ENCODE measurements around the gene CAPN1. TPM values are rescaled to one million over a fixed set of nuclear protein-coding genes. Genes with fewer than 3 reads are reported as not detected.

CAPN1 gene
- total RNA-seq, 1 donor from 2014 or later: 179 TPM

DNA sequence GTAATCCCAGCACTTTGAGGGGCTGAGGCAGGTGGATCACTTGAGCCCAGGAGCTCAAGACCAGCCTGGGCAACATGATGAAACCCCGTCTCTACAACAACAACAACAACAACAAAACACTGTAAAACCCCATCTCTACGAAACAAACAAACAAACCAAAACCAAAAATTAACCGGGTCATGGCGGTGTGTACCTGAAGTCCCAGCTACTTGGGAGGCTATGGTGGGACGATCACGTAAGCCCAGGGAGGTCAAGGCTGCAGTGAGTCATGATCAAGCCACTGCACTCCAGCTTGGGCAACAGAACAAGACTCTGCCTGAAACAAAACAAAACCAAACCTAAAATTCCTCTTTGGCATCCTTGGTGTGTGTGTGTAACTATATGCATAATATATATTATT is 73.0 kb downstream of the CAPN1 start:
- no peak for TF ChIP-seq CTCF (IDR thresholded peaks at IDR 0.05)
- Histone ChIP-seq H3K9me3 (no peaks in the 10 kb centered on the region), H3K27me3 (no peaks in the 10 kb centered on the region), H3K4me3 (no peak overlapping the region), H3K27ac (no peak overlapping the region), H3K36me3 (no peaks in the 10 kb centered on the region), H3K4me1 (no peaks in the 10 kb centered on the region)
- DNase-seq (peak; percentile 16), ATAC-seq (no peak)
- intact Hi-C loops (cut with DNase I): no loop called here

GRCh38 chr11:65258988-65259387 is 77.3 kb downstream of the CAPN1 start:
- intact Hi-C loops (cut with DNase I): no loop called here
- ATAC-seq: no peak
- TF ChIP-seq CTCF (IDR thresholded peaks at IDR 0.05): no peak
- no peaks in the 10 kb centered on the region for H3K27me3 ChIP-seq
- H3K27ac ChIP-seq: no peak overlapping the region
- H3K4me1 ChIP-seq: peaks cover 7% of the 10 kb centered on the region
- H3K36me3 ChIP-seq: no peaks in the 10 kb centered on the region
- H3K9me3 ChIP-seq: no peaks in the 10 kb centered on the region
- DNase-seq: no peak
- H3K4me3 ChIP-seq: no peak overlapping the region

DNA sequence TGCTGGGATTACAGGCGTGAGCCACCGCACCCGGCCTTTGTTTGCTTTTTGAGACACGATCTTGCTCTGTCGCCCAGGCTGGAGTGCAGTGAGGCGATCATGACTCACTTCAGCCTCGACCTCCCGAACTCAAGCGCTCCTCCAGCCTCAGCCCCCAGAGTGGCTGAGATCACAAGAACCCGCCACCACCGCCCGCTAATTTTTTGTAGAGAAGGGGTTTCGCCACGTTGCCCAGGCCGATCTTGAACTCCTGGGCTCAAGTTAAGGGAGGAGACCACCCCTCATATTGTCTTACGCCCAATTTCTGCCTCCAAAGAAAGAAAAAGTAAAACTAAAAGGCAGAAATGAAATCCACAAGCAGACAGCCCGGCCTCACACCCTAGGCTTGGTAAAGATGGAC is 78.6 kb downstream of the CAPN1 start:
- TF ChIP-seq CTCF (IDR thresholded peaks at IDR 0.05): no peak
- Histone ChIP-seq H3K27me3 (no peaks in the 10 kb centered on the region), H3K36me3 (no peaks in the 10 kb centered on the region), H3K4me1 (peaks cover 7% of the 10 kb centered on the region), H3K27ac (no peak overlapping the region), H3K9me3 (no peaks in the 10 kb centered on the region), H3K4me3 (no peak overlapping the region)
- intact Hi-C loops (cut with DNase I): no loop called here
- no peak for ATAC-seq
- DNase-seq: no peak

DNA sequence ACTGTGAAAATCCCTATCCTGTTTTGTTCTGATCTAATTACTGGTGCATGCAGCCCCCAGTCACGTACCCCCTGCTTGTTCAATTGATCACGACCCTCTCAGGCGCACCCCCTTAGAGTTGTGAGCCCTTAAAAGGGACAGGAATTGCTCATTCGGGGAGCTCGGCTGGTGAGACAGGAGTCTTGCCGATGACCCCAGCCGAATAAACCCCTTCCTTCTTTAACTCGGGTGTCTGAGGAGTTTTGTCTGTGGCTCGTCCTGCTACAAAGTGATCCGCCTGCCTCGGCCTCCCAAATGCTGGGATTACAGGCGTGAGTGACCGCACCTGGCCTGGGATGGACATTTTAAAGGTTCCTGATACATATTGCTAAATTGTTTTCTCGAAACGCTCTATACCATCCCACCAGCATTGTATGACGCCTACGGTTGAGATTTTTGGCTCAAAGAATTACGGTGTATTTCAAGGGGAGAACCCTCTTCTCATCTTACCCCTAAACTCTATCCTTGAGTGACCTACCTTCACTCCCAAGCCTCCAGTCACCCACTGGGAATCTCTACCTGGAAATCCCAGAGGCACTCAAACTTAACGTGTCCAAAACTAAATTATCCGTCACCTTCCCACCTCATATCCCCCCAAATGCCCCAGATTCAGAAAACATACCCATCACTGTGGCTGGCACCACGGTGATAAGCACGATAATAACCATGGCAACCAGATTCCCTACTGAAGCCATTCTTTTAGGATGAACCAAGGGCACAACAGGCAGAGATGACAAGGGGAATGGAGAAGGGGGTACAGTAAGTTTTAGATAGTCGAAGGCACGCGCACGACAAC is 79.2 kb downstream of the CAPN1 start:
- H3K9me3 ChIP-seq: no peaks in the 10 kb centered on the region
- H3K36me3 ChIP-seq: no peaks in the 10 kb centered on the region
- peaks cover 7% of the 10 kb centered on the region for H3K4me1 ChIP-seq
- H3K27ac ChIP-seq: peak overlapping the region; percentile 95
- ATAC-seq (no peak), DNase-seq (no peak)
- TF ChIP-seq CTCF (IDR thresholded peaks at IDR 0.05): no peak
- intact Hi-C loops (cut with DNase I): no loop called here
- no peaks in the 10 kb centered on the region for H3K27me3 ChIP-seq
- peak overlapping the region; percentile 75 for H3K4me3 ChIP-seq

Other genes with a start within 250 kb of the CAPN1 start
- gene GPHA2, start 246.0 kb upstream of the CAPN1 start, total RNA-seq: not detected
- gene MAJIN, start 209.8 kb upstream of the CAPN1 start, total RNA-seq: not detected
- gene BATF2, start 185.0 kb upstream of the CAPN1 start, total RNA-seq: 7.5 TPM
- 84.4 TPM for gene ARL2, start 167.8 kb upstream of the CAPN1 start, total RNA-seq
- 27.1 TPM for gene SNX15, start 154.5 kb upstream of the CAPN1 start, total RNA-seq
- gene SAC3D1, start 140.7 kb upstream of the CAPN1 start, total RNA-seq: 10.2 TPM
- 10.0 TPM for gene NAALADL1, start 123.4 kb upstream of the CAPN1 start, total RNA-seq
- 1.7 TPM for gene CDCA5, start 97.9 kb upstream of the CAPN1 start, total RNA-seq
- 32.1 TPM for gene ZFPL1, start 97.7 kb upstream of the CAPN1 start, total RNA-seq
- gene VPS51, start 85.7 kb upstream of the CAPN1 start, total RNA-seq: 101 TPM
- gene TM7SF2, start 70.1 kb upstream of the CAPN1 start, total RNA-seq: 39.0 TPM
- gene ZNHIT2, start 64.2 kb upstream of the CAPN1 start, total RNA-seq: 7.5 TPM
- gene FAU, start 59.8 kb upstream of the CAPN1 start, total RNA-seq: 754 TPM
- 53.7 TPM for gene MRPL49, start 59.6 kb upstream of the CAPN1 start, total RNA-seq
- 69.0 TPM for gene SYVN1, start 47.4 kb upstream of the CAPN1 start, total RNA-seq
- not detected for gene SPDYC, start 11.7 kb upstream of the CAPN1 start, total RNA-seq
- 9.5 TPM for gene POLA2, start 80.0 kb downstream of the CAPN1 start, total RNA-seq
- 27.5 TPM for gene CDC42EP2, start 132.9 kb downstream of the CAPN1 start, total RNA-seq
- gene DPF2, start 151.9 kb downstream of the CAPN1 start, total RNA-seq: 53.7 TPM
- 0.43 TPM for gene TIGD3, start 172.8 kb downstream of the CAPN1 start, total RNA-seq
- gene SLC25A45, start 200.7 kb downstream of the CAPN1 start, total RNA-seq: 11.5 TPM
- gene FRMD8, start 204.7 kb downstream of the CAPN1 start, total RNA-seq: 37.1 TPM
- 1,120 TPM for gene NEAT1, start 240.9 kb downstream of the CAPN1 start, total RNA-seq